ENCODE measurements around the gene PSG2. TPM values are rescaled to one million over a fixed set of nuclear protein-coding genes. Genes with fewer than 3 reads are reported as not detected.

Gene PSG2
- polyA plus RNA-seq, 1 of the 3 experiments (the other 2 are of a cell fraction) = 0.16 TPM

- POLR2A ChIA-PET = no interaction called here
- Histone ChIP-seq H3K4me1 (ENCODE audit: control insufficient read depth in 1 of 2, insufficient read depth in 2 of 2, low read depth in 1 of 2, low read length in 1 of 2) (no peaks in the 10 kb centered on the region; a peak in 1 of 4 replicates), H3K9me2 (no peaks in the 10 kb centered on the region), H3K27ac (ENCODE audit: low read depth in 2 of 2, low read length in 1 of 2) (peak overlapping the region in 1 of 2 experiments; percentile 67; a peak in 2 of 4 replicates), H3K9ac (peak overlapping the region; percentile 54; the same call in 1 of the 2 replicates), H3K9me3 (no peaks in the 10 kb centered on the region), H3K79me2 (ENCODE audit: insufficient read depth) (no peaks in the 10 kb centered on the region), H3K4me3 (ENCODE audit: low read depth in 2 of 2, low read length in 1 of 2) (no peak overlapping the region), H3K27me3 (ENCODE audit: insufficient read depth) (no peaks in the 10 kb centered on the region), H4K20me1 (ENCODE audit: insufficient read depth) (no peaks in the 10 kb centered on the region), H3K4me2 (no peak overlapping the region), H2AFZ (ENCODE audit: low read depth) (no peak overlapping the region), H3K36me3 (replicated peaks in 1 of 2; ENCODE audit: control insufficient read depth in 1 of 2, insufficient read depth in 2 of 2, low read length in 1 of 2) (no peaks in the 10 kb centered on the region), H3F3A (replicated peaks; ENCODE audit: insufficient read depth) (peaks cover 20% of the 10 kb centered on the region)
- TF ChIP-seq FOXM1 (IDR thresholded peaks at IDR 0.05; ENCODE audit: low read depth) (0 out of 2 replicates have a peak, but pooled peaks have one; percentile 22), NRF1 (IDR thresholded peaks at IDR 0.05; ENCODE audit: low read depth, low read length) (no peak), TEAD4 (IDR thresholded peaks at IDR 0.05; ENCODE audit: borderline replicate concordance, insufficient read depth) (peak; percentile 66; the same call in 1 of the 2 replicates), RCOR1 (IDR thresholded peaks at IDR 0.05; ENCODE audit: low read length) (no peak), USF2 (IDR thresholded peaks at IDR 0.05; ENCODE audit: borderline replicate concordance, low read depth, low read length) (no peak), RXRA (IDR thresholded peaks at IDR 0.05; ENCODE audit: borderline replicate concordance, low read depth) (peak; percentile 48; the same call in 1 of the 2 replicates), IRF3 (IDR thresholded peaks at IDR 0.05; ENCODE audit: low read depth, low read length) (no peak), TCF12 (IDR thresholded peaks at IDR 0.05) (peak; percentile 56), FOSL2 (IDR thresholded peaks at IDR 0.05; ENCODE audit: borderline replicate concordance, low read depth) (peak; percentile 58), NFIC (IDR thresholded peaks at IDR 0.05; ENCODE audit: borderline replicate concordance) (peak; percentile 42), USF1 (IDR thresholded peaks at IDR 0.05; ENCODE audit: borderline replicate concordance, low read depth) (peak; percentile 69), TAF1 (IDR thresholded peaks at IDR 0.05; ENCODE audit: borderline replicate concordance, low read depth, low read length) (no peak), EP300 (IDR thresholded peaks at IDR 0.05; ENCODE audit: borderline replicate concordance in 1 of 2, low read depth in 1 of 2, low read length in 1 of 2) (peak in 1 of 2 experiments; percentile 80; a peak in 1 of 4 replicates), MAX (IDR thresholded peaks at IDR 0.05; ENCODE audit: low read depth) (peak; percentile 48; the same call in 1 of the 2 replicates), JUND (IDR thresholded peaks at IDR 0.05) (peak; percentile 68), EZH2phosphoT487 (IDR thresholded peaks at IDR 0.05; ENCODE audit: borderline replicate concordance, low read depth) (no peak)
- TF ChIP-seq, protein P1, sequence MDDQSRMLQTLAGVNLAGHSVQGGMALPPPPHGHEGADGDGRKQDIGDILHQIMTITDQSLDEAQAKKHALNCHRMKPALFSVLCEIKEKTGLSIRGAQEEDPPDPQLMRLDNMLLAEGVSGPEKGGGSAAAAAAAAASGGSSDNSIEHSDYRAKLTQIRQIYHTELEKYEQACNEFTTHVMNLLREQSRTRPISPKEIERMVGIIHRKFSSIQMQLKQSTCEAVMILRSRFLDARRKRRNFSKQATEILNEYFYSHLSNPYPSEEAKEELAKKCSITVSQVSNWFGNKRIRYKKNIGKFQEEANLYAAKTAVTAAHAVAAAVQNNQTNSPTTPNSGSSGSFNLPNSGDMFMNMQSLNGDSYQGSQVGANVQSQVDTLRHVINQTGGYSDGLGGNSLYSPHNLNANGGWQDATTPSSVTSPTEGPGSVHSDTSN (IDR thresholded peaks at IDR 0.05) = peak; percentile 91
- TF ChIP-seq, protein P2, sequence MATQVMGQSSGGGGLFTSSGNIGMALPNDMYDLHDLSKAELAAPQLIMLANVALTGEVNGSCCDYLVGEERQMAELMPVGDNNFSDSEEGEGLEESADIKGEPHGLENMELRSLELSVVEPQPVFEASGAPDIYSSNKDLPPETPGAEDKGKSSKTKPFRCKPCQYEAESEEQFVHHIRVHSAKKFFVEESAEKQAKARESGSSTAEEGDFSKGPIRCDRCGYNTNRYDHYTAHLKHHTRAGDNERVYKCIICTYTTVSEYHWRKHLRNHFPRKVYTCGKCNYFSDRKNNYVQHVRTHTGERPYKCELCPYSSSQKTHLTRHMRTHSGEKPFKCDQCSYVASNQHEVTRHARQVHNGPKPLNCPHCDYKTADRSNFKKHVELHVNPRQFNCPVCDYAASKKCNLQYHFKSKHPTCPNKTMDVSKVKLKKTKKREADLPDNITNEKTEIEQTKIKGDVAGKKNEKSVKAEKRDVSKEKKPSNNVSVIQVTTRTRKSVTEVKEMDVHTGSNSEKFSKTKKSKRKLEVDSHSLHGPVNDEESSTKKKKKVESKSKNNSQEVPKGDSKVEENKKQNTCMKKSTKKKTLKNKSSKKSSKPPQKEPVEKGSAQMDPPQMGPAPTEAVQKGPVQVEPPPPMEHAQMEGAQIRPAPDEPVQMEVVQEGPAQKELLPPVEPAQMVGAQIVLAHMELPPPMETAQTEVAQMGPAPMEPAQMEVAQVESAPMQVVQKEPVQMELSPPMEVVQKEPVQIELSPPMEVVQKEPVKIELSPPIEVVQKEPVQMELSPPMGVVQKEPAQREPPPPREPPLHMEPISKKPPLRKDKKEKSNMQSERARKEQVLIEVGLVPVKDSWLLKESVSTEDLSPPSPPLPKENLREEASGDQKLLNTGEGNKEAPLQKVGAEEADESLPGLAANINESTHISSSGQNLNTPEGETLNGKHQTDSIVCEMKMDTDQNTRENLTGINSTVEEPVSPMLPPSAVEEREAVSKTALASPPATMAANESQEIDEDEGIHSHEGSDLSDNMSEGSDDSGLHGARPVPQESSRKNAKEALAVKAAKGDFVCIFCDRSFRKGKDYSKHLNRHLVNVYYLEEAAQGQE (IDR thresholded peaks at IDR 0.05; ENCODE audit: low read depth, low read length) = no peak
- TF ChIP-seq, protein P3, sequence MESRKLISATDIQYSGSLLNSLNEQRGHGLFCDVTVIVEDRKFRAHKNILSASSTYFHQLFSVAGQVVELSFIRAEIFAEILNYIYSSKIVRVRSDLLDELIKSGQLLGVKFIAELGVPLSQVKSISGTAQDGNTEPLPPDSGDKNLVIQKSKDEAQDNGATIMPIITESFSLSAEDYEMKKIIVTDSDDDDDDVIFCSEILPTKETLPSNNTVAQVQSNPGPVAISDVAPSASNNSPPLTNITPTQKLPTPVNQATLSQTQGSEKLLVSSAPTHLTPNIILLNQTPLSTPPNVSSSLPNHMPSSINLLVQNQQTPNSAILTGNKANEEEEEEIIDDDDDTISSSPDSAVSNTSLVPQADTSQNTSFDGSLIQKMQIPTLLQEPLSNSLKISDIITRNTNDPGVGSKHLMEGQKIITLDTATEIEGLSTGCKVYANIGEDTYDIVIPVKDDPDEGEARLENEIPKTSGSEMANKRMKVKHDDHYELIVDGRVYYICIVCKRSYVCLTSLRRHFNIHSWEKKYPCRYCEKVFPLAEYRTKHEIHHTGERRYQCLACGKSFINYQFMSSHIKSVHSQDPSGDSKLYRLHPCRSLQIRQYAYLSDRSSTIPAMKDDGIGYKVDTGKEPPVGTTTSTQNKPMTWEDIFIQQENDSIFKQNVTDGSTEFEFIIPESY (IDR thresholded peaks at IDR 0.05; ENCODE audit: borderline replicate concordance, low read depth) = no peak; the same call in 1 of the 2 replicates
- WGBS (ENCODE audit: low lambda C conversion rate) = 23% methylated on average over 4 of the region's 4 CpGs
- CTCF ChIA-PET = no interaction called here
- no peak for DNase-seq
These were observed 4.2 kb downstream of the PSG2 start for GRCh38 chr19:43078311-43078710.

All from SK-N-SH (cell line).